HL-60 (cell line): Measurements from ENCODE around the gene SEZ6L2.

ENCODE experiments used
- DNase-seq, 2 experiments: peaks; one replicate each; pipeline ENCODE4 v3.0.0-alpha.2; 2010 to 2020; ENCODE audit warnings: low read depth in 1 of 2, low spot score in 1 of 2
- H3K27ac ChIP-seq: fragments of 250-450 bp; sonication (Bioruptor Pico); replicated peaks from 2 replicates; pipeline ENCODE4 v1.5.1; 2020; ENCODE audit warnings: mild to moderate bottlenecking, moderate library complexity
- H3K27me3 ChIP-seq: fragments of 250-450 bp; sonication (Bioruptor Pico); 2 replicates; pipeline ENCODE4 v1.5.1; 2021; ENCODE audit warnings: mild to moderate bottlenecking, moderate library complexity; ENCODE audit not compliant: insufficient read depth, poor library complexity, severe bottlenecking
- H3K4me3 ChIP-seq: replicated peaks from 2 replicates; pipeline ENCODE4 v1.5.1; 2011; ENCODE audit warnings: mild to moderate bottlenecking, control low read depth, low read length; ENCODE audit not compliant: insufficient read depth
- CTCF ChIP-seq: IDR thresholded peaks from one replicate; pipeline ENCODE4 v1.5.1; 2011; ENCODE audit warnings: low read length, control low read depth, inconsistent platforms; ENCODE audit not compliant: insufficient read depth
- GABPA ChIP-seq: IDR thresholded peaks from 2 replicates; pipeline ENCODE4 v1.6.1; 2012; ENCODE audit warnings: low read depth
- POLR2AphosphoS5 ChIP-seq: IDR thresholded peaks from 2 replicates; pipeline ENCODE4 v1.6.1; 2012; ENCODE audit warnings: low read depth
- REST ChIP-seq: IDR thresholded peaks from 2 replicates; pipeline ENCODE4 v1.6.1; 2012; ENCODE audit warnings: low read depth; ENCODE audit not compliant: insufficient replicate concordance
- SPI1 ChIP-seq: IDR thresholded peaks from 2 replicates; pipeline ENCODE4 v1.6.1; 2012; ENCODE audit warnings: low read depth, mild to moderate bottlenecking, borderline replicate concordance

SEZ6L2 gene

GRCh38 chr16:29839822-29840221 is 59.5 kb downstream of the SEZ6L2 start:
- no peak for DNase-seq

DNA sequence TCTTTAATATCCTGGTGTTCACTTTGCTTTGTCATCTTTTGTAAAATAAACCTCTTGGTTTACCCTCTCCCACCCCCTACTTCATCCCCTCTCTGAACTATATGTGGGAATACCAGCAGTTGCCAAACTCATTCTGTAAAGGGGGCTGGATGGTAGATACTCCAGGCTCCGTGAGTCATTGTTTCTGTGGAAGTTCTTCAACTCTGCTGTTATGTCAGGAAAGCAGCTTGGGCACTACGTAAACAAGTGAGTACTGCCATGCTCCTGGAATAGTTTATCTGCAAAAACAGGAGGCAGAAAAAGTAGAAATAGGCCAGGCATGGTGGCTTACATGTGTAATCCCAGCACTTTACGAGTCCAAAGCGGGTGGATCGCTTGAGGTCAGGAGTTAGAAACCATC is 61.5 kb downstream of the SEZ6L2 start:
- no peaks in the 10 kb centered on the region for H3K27me3 ChIP-seq
- H3K4me3 ChIP-seq: no peak overlapping the region
- DNase-seq: no peak
- no peak overlapping the region for H3K27ac ChIP-seq
- TF ChIP-seq REST (no peak), CTCF (no peak), GABPA (no peak), POLR2AphosphoS5 (no peak), SPI1 (no peak)

More at GRCh38 chr16:29839822-29840221, 59.5 kb downstream of the SEZ6L2 start:
- Histone ChIP-seq H3K27ac (no peak overlapping the region), H3K27me3 (no peaks in the 10 kb centered on the region), H3K4me3 (no peak overlapping the region)
- TF ChIP-seq GABPA (no peak), POLR2AphosphoS5 (no peak), SPI1 (no peak), REST (no peak), CTCF (no peak)

DNA sequence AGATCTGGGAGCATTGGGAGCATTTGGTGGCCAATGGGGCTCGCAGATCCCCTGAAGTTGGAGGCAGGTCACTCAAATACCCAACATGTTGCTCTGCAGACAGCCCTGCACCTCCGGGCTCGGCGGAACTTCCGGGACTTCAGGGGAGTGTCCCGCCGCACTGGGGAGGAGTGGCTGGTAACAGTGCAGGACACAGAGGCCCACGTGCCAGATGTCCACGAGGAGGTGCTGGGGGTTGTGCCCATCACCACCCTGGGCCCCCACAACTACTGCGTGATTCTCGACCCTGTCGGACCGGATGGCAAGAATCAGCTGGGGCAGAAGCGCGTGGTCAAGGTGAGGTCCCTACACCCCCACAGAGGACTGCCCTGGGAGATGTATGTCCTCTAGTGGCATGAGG is 62.7 kb downstream of the SEZ6L2 start:
- TF ChIP-seq POLR2AphosphoS5: no peak
- TF ChIP-seq REST: no peak
- no peak for TF ChIP-seq GABPA
- no peak for TF ChIP-seq CTCF
- Histone ChIP-seq H3K27me3 (no peaks in the 10 kb centered on the region), H3K27ac (no peak overlapping the region), H3K4me3 (no peak overlapping the region)
- no peak for DNase-seq
